ENCODE data around the gene PLEKHG4. TPM values are rescaled to one million over a fixed set of nuclear protein-coding genes. Genes with fewer than 3 reads are reported as not detected.
A peak's percentile ranks its signal among the peaks of the same experiment; 100 is the strongest.

The PLEKHG4 gene
- total and polyA plus RNA-seq, 9 of the 15 experiments (the other 6 are each of a cell fraction or from before 2014, with no cell fraction given) = 3.7 to 36.8 (median 17.9) TPM

- no peak for TF ChIP-seq NUFIP1 (IDR thresholded peaks at IDR 0.05; ENCODE audit: partially characterized antibody)
- no peak for TF ChIP-seq COPS2 (conservative IDR thresholded peaks at IDR 0.05)
- TF ChIP-seq ZBTB7A (IDR thresholded peaks at IDR 0.05; ENCODE audit: borderline replicate concordance, control insufficient read depth, low read depth, low read length) = peak; percentile 84; the same call in 1 of the 2 replicates
- TF ChIP-seq EP400 (IDR thresholded peaks at IDR 0.05) = no peak
- peak; percentile 13; the same call in 1 of the 2 replicates for TF ChIP-seq USF2 (CRISPR knock-in tag; IDR thresholded peaks at IDR 0.05)
- no peak for TF ChIP-seq RFX7 (CRISPR knock-in tag; IDR thresholded peaks at IDR 0.05)
- peak; percentile 44; the same call in 1 of the 2 replicates for TF ChIP-seq SP1 (CRISPR knock-in tag; IDR thresholded peaks at IDR 0.05)
- no peak for TF ChIP-seq EWSR1 (IDR thresholded peaks at IDR 0.05; ENCODE audit: borderline replicate concordance, low read depth, partially characterized antibody)
- no peak for TF ChIP-seq TBL1XR1 (IDR thresholded peaks at IDR 0.05; ENCODE audit: low read length in 2 of 2)
- no peak for TF ChIP-seq IRF2 (CRISPR knock-in tag; IDR thresholded peaks at IDR 0.05)
- TF ChIP-seq ELF4 (CRISPR knock-in tag; IDR thresholded peaks at IDR 0.05) = peak; percentile 71; the same call in 1 of the 2 replicates
- TF ChIP-seq PREB (CRISPR knock-in tag; IDR thresholded peaks at IDR 0.05) = no peak
- TF ChIP-seq HMGN3 (IDR thresholded peaks at IDR 0.05; ENCODE audit: borderline replicate concordance, extremely low read depth, insufficient read length, low read depth, low read length) = peak; percentile 27
- TF ChIP-seq MYC (IDR thresholded peaks at IDR 0.05; ENCODE audit: low read depth, low read length) = 0 out of 2 replicates have a peak, but pooled peaks have one; percentile 14
- no peak for TF ChIP-seq MYC (CRISPR knock-in tag; IDR thresholded peaks at IDR 0.05; ENCODE audit: borderline replicate concordance, low read depth)
- no peak for TF ChIP-seq NR2C2 (CRISPR knock-in tag; IDR thresholded peaks at IDR 0.05)
- peak; percentile 75 for TF ChIP-seq NR2C2 (tag; IDR thresholded peaks at IDR 0.05)
- TF ChIP-seq, protein P1, sequence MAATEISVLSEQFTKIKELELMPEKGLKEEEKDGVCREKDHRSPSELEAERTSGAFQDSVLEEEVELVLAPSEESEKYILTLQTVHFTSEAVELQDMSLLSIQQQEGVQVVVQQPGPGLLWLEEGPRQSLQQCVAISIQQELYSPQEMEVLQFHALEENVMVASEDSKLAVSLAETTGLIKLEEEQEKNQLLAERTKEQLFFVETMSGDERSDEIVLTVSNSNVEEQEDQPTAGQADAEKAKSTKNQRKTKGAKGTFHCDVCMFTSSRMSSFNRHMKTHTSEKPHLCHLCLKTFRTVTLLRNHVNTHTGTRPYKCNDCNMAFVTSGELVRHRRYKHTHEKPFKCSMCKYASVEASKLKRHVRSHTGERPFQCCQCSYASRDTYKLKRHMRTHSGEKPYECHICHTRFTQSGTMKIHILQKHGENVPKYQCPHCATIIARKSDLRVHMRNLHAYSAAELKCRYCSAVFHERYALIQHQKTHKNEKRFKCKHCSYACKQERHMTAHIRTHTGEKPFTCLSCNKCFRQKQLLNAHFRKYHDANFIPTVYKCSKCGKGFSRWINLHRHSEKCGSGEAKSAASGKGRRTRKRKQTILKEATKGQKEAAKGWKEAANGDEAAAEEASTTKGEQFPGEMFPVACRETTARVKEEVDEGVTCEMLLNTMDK (IDR thresholded peaks at IDR 0.05; ENCODE audit: borderline replicate concordance, insufficient read depth, low read depth, low read length, poor library complexity, severe bottlenecking) = peak; percentile 66
- no peak for TF ChIP-seq SAFB (IDR thresholded peaks at IDR 0.05; ENCODE audit: borderline replicate concordance, low read depth, low read length)
- TF ChIP-seq, protein P2, sequence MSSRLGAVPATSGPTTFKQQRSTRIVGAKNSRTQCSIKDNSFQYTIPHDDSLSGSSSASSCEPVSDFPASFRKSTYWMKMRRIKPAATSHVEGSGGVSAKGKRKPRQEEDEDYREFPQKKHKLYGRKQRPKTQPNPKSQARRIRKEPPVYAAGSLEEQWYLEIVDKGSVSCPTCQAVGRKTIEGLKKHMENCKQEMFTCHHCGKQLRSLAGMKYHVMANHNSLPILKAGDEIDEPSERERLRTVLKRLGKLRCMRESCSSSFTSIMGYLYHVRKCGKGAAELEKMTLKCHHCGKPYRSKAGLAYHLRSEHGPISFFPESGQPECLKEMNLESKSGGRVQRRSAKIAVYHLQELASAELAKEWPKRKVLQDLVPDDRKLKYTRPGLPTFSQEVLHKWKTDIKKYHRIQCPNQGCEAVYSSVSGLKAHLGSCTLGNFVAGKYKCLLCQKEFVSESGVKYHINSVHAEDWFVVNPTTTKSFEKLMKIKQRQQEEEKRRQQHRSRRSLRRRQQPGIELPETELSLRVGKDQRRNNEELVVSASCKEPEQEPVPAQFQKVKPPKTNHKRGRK (tag; IDR thresholded peaks at IDR 0.05) = peak; percentile 38; the same call in 1 of the 2 replicates
- no peak for TF ChIP-seq ZNF76 (CRISPR knock-in tag; IDR thresholded peaks at IDR 0.05; ENCODE audit: borderline replicate concordance)
These were observed 47.4 kb downstream of the PLEKHG4 start, which contains the start of the genes KCTD19 and LRRC36 (continued) for GRCh38 chr16:67326472-67327309.
